ENCODE data around the gene RERE.
A peak's percentile ranks its signal among the peaks of the same experiment; 100 is the strongest.

The RERE gene

DNA sequence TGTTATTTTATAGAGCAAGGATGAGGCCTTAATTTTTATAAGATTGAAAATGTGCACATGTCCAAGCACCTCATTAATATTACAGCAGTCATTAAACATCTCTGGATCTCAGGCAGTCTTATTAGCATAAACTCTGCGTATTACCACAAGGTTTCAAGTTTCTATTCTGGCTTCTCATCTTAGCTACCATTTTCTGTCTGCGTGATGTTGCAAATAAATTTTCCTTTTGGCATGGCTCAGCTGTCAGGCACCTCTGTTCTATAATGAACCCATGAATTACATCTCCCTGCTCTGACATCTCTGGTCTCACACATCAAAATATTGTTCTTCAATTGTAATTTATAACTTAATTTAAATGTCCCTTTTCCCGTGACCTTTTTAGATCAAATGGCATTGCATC is 343.1 kb downstream of the RERE start:
- DNase-seq (no peak), ATAC-seq (no peak)

- no peak for DNase-seq
- no peak for ATAC-seq
Measured at GRCh38 chr1:8473891-8474300, 343.5 kb downstream of the RERE start.

- DNase-seq (no peak), ATAC-seq (no peak)
Measured at GRCh38 chr1:8473121-8473875, 344.1 kb downstream of the RERE start.

DNA sequence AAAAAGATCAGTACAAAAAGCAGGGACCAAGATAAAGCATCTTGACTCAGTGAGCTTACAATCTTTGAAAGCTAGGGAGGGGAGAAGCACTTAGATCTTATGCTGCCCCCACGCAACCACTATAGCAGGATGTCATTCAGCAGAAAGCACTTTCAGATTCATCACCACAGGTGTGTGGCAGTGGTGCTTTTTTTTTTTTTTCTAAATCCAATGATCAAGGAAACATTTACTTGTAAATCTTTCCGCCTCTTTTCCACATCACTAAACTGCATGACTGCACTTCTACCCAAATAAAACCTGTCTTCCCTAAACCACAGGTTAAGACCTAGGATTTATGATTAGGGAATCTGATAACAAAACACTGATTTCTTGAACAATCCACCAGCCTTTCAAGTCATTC is 344.8 kb downstream of the RERE start:
- peak; percentile 42 for DNase-seq
- ATAC-seq: peak; percentile 70

DNA sequence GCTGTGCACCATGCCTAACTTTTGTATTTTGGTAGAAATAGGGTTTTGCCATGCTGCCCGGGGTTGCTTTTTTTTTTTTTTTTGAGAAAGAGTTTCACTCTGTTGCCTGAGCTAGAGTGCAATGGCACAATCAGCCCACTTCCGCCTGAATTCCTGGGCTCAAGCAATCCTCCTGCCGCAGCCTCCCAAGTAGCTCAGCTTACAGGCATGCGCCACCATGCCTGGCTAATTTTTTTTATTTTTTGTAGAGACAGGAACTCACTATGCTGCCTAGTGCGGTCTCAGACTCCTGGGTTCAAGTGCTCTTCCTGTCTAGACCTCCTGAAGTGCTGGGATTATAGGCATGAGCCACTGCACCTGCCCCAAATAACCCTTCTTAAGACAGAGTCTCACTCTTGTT is 346.0 kb downstream of the RERE start:
- DNase-seq (no peak), ATAC-seq (no peak)

GRCh38 chr1:8468751-8469150 is 348.7 kb downstream of the RERE start:
- ATAC-seq (no peak), DNase-seq (no peak)

GRCh38 chr1:8467308-8467707 is 350.1 kb downstream of the RERE start:
- no peak for ATAC-seq
- no peak for DNase-seq

GRCh38 chr1:8465692-8466091 is 351.7 kb downstream of the RERE start:
- DNase-seq: no peak
- no peak for ATAC-seq

DNA sequence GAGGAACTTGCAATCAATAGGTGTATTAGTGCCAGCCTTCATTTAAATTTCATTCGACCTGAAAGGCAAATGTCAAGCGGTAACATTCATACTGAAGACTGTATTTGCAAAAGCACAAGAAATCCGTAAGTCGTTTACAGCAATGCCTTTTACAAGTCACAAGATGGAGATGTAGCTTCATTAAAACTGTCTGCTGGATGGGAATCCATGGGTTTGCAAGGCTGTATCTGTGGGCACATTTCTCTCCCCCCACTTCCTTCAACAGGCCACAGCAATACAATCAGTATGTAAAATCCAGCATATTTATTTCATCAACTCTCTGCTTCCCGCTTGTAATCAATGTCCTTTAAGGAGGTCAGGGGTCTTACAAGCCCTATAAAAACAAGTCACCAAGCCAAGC is 352.4 kb downstream of the RERE start:
- DNase-seq (no peak), ATAC-seq (no peak)

DNA sequence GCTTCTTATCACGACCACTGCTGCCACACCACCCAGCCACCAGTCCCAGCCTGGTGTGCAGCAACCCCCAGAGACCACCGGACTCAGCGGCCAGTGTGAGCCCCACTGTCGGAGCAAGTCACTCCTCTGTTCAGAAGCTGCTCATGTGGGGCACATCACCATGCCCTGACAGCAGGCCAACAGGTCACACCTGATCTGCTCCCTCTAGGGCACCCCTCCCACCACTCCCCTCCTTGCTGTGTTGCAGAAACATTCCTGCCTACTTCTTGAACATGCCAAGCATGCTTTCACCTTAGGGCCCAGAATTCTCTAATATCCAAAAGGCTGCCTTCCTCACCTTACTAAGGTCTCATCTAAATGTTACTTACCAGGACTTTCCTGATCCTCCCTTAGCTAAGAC is 353.1 kb downstream of the RERE start:
- DNase-seq (no peak), ATAC-seq (no peak)

DNA sequence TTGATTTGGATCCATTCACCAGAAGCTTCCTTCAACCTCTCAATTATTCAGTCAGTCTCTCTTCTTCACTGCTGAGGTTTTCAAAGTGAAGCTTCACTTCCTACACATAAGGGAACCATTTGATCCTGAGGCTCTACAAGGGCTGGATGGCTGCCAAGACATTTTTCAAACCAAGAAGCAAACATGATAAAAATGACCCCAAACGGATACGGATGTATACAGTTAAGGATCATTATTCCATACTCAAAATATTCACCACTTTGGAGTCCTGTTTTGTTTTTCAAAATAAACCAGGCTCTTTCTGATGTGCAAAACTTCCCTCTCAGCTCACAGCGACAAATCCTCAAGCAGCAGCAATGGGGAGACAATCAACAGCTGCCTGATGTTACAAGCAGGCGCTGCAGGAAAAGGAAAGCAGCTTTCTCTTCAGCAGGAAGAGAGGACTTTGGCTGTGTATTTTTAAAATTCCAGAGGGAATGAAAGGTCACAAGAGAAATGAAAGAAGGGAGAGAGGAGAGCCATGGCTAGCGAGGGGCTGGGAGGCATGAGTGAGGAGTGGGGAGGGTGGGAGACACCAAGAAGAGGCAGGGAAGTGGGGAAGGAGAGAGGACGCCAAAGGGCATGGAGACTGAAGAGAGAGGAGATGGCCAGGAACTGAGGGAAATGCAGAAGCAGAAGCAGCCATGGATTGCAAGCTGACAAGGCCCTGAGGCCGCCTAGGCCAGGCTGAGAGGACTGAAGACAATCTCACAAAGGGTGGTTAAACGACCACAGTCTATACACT is 354.1 kb downstream of the RERE start:
- DNase-seq (no peak), ATAC-seq (peak; percentile 69)

DNA sequence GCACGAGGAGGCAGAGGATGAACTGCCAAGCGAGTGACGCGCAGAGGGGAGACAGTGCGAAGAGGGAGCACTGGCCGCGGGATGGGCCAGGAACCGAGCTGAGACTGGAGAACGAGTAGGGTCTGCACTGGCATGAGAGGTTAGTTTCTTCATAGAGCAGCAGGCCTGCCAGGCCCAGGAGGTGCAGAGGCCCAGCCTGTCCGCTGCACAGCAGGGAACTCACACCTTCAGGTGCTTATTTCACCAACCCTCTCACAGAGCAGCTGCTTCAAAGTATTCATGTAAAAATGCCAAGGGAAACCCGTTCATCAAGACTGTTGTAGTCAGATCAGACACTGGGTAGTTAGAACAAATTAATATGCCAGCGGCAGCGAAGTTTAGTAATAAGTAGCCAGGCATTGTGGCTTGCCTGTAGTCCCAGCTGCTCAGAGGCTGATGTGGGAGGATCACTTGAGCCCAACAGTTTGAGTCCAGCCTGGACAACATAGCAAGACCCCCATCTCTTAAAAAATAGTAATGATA is 355.0 kb downstream of the RERE start:
- no peak for DNase-seq
- no peak for ATAC-seq

DNA sequence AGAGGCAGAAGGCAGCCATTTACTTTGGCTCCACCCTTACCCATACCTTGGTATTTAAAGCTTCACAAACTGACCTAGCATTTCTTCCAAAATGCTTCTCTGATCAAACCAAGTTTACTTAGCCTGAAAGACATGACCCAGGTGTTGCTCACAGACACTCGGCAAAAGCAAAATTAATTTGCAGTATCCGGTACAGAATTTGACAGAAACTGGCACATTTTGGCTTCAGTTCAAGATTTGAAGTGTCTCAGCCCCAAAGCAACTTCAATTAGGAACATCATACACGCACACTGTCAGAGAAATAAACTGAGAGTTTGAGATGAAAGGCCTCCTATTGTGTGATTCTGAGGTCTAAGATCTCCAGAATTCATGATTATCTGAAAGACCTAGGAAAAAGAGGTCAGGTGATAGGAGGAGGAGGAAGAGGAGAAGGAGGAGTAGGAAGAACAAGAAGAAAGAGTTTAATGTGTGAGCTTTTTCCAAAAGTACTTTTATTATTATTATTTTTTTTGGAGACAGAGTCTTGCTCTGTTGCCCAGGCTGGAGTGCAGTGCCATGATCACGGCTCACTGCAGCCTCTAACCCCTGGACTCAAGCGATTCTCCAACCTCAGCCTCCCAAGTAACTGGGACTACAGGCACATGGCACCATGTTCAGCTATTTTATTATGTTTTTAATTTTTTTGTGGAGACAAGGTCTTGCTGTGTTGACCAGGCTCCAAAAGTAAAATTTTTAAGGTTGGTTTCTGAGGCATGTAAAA is 355.9 kb downstream of the RERE start:
- no peak for ATAC-seq
- no peak for DNase-seq

- ATAC-seq (no peak), DNase-seq (no peak)
Measured at GRCh38 chr1:8460784-8461183, 356.7 kb downstream of the RERE start.

DNA sequence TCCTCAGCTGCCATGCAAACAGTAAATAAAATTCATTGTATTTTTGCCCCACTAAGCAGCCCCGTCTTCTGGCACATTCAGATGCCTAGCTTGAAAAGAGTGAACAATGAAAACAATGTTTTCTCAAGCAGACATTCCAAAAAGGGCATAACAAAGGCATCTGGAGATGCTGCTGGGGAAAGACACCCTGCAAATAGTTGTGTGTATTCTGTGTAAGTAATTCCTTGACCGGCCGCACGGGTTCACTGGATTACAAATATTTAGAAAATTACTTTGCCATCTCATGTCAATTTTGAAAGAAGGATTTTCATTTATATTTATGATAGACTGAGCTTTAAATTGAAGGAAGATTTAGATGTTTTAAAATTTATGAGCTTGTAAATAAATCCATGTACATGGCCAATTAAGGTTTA is 357.3 kb downstream of the RERE start:
- ATAC-seq (no peak), DNase-seq (no peak)

- DNase-seq: no peak
Measured at GRCh38 chr1:8458607-8459006, 358.8 kb downstream of the RERE start.

DNA sequence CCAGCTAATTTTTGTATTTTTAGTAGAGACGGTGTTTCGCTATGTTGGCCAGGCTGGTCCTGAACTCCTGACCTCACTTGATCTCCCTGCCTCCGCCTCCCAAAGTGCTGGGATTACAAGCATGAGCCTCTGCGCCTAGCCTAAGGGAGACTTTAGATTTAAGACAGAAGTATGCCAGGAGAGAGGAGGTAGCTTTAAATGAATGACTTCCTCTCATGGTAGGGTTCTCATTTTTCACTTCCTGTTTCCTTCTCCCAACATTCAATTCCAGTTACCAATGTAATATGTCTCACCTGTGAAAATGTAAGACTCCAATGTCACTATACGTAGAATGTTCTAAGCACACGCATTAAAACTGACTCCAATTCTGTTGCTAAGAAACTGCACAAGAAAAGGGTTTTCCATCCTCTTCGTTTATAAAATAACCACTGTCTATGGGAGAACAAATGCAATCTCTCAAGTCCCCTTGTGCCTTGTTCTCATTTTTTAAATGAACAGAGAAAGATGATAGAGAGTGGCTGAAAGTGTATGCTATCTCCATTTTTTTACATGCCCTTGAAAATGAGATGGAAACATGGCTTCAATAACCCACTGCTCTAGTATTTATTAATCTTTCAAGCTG is 359.6 kb downstream of the RERE start:
- no peak for ATAC-seq
- no peak for DNase-seq

More at GRCh38 chr1:8458607-8459006, 358.8 kb downstream of the RERE start:
- no peak for ATAC-seq

DNA sequence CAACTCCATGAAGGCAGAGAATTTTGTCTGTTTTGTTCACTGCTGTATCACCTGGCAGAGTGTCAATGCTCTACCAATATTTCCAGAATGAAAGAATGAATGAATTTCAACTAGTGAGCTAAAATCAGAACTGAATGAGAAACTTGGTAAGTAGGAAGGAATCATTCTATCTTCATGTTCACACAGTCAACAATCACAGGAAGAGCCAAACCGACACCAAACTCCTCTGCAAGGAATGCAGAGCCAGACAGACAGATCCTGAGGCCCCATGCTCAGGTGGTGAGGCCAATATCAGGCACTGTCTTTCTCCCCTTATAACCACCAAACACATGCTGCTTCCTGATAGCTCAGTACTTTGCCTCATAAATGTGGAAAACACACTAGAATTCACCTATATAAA is 360.4 kb downstream of the RERE start:
- no peak for DNase-seq
- no peak for ATAC-seq

- DNase-seq: no peak
- ATAC-seq: no peak
Measured at GRCh38 chr1:8456308-8456912, 361.0 kb downstream of the RERE start.

DNA sequence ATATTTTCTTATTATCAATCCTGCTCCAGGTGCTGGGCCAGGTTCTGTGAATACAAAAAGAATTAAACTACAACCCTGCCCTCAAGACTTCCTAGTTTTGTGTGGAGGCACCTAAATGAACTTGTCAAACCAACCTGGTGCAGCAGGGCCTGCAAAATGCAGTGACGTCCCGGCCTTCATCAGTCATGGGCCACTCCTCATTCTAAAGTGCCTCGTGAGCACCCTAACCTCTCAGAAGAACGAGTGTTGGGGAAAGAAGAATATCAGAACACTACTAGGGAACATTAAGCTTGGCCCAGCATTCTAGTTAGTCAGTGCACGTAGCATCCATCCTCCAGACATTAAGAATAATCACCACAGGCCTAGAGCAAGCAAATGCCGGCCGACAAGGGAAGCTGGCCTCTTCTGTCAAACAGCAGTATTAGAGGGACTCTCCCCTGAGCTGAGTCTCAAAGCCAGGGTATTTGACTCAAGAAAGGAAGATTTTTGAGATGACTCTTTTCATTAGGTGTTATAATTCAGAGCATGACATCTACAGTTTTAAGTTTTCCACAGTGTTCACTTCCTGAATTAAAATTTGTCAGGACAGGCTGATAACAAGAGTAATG is 361.6 kb downstream of the RERE start:
- no peak for ATAC-seq

DNA sequence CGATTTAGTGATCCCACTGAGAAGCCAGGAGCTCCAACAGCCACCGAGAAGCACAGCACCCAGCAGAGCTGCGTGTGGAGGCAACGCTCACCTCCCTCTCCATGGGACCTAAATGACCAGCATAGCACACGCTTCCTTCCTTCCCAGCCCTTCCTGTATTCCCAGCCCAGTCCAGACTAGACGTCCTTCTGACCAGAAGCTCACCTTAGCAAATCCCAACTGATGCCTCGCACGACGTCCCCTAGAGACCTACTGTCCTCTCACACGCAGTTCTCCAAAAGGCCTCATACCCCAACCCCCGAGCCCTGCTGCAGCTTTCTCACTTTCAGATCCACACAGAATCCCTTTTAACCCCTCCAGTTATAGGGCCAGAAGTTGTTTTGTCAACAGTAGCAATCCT is 367.1 kb downstream of the RERE start:
- ATAC-seq (no peak), DNase-seq (no peak)

More for the DNA sequence above, 361.6 kb downstream of the RERE start:
- DNase-seq: no peak

All from stimulated activated naive CD8-positive, alpha-beta T cell treated with anti-CD3 and anti-CD28 coated beads, Interleukin-15, Interleukin-2, amounts not matched to agents 100 U/mL and 50 U/mL, for 24 hours (primary cell).